HG02642 (cell line): ENCODE data around the gene PLCG2.

ENCODE experiments used
- ATAC-seq: cut with Tn5 transposase; IDR thresholded peaks from one replicate; pipeline ENCODE4 v1.9.1; 2021; ENCODE audit warnings: mild to moderate bottlenecking; ENCODE audit not compliant: unreplicated experiment, poor library complexity

Gene PLCG2

DNA sequence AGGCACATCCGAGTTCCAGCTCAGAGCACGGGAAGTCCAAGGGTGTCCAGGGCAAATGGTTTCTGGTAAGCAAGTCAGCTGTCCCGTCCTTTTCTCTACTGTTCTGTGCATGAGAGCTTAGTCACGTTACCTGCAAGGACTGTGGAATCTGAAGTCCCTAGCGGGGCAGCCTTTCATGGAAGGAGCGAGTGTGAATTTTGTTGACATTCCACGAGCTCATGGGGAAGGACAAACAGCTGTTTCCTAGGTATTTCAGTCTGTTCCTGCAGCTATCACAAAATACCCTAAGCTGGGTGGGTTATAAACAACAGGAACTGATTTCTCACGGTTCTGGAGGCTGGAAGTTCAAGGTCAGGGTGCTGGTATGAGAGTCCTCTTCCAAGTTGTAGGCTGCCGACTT is 122.9 kb downstream of the PLCG2 start:
- ATAC-seq: no peak

DNA sequence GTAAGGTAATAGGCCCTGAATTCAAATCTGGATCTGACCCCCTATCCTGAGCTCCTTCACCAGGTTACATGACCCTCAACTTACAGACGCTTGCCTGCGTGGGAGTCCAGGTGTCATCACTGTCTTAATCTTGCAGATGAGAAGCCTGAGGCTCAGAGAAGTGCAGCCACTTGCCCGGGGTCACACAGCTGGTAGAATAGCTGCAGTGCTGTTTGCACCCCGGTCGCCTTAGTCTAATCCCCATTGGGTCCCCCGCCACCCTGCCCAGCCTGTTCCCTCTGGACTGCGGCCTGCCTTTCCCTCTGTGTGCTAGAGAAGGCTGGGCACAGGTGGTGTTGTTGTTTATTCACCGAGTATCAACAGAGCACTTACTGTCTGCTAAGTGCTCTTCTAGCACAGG is 125.2 kb downstream of the PLCG2 start:
- no peak for ATAC-seq

DNA sequence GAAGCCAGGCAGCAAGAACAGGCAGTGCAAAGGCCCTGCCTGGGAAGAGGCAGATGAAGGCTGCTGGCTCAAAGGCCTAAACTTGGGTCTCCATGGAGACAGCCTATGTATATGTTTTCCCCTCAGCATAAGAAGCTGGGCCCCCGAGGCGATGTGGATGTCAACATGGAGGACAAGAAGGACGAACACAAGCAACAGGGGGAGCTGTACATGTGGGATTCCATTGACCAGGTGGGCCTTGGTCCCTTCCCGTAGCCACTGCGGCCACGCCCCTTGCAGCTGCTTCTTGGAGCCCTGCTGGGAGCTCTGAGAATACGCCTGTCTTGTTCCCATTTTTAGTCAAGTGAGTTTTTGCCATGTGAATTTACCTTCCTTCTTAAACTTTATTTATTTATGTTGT is 126.2 kb downstream of the PLCG2 start:
- no peak for ATAC-seq

DNA sequence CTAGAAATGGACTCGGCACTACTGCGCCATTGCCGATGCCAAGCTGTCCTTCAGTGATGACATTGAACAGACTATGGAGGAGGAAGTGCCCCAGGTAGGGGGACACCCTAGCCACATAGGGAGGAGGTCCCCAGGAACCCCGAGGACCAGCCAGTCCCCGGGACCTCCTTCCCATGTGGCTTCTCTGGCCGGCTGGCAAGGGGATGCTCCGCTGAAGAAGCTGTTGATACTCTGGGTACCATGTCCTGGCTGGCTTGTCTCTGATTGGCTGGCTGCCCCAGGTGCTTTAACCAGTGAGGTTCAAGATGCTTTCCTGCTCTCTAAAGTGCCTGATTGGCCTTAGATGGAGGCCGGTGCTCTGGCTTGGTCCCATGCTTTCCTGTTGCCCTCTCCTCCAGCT is 128.6 kb downstream of the PLCG2 start:
- no peak for ATAC-seq

DNA sequence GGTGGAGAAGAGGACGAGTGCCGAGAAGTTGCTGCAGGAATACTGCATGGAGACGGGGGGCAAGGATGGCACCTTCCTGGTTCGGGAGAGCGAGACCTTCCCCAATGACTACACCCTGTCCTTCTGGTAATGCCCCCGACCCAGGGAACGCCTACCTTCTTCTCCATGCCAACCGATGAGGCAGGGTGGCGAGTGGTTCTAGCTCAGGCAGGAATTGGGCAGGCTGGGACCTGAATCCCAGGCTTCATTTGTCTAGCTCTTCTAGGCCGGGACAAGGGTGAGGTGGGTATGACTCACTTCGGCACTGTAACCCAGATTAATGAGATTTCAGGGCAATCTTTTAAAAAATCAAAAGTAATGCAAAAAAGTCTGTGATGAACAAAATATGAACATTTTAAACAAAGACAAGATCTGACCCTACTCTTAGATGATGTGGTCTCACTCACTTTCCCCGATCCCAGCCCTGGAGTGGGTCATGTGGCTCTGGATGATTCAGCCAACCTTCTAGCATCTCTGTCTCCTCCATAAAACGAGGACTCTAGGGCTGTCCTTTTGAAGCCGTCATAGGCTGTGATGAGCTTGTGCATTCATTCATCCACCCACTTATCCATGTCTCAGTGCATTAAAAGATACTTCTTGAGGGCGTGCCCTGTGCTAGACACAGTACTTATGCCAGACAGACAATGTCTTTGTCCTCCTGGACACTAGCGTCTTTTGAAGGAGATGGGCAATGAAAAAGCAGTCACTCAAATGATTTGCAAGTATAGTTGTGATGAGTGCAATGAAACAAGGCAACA is 129.6 kb downstream of the PLCG2 start:
- ATAC-seq: no peak

DNA sequence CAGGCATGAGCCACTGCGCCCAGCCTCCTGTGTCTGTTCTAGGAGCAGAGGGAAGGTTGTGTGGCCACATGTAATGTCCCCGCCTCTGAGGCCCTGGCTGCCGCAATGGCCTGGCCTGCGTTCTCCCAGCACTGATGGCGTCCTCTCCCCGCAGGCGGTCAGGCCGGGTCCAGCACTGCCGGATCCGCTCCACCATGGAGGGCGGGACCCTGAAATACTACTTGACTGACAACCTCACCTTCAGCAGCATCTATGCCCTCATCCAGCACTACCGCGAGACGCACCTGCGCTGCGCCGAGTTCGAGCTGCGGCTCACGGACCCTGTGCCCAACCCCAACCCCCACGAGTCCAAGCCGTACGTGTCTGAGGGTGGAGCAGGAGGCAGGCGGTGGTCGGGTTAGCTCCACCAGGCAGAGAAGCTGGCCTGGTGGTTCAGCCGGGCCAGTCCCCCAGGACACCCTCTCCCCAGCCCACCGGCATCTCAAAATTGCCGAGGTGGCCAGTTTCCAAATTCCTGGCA is 131.3 kb downstream of the PLCG2 start:
- ATAC-seq: no peak

DNA sequence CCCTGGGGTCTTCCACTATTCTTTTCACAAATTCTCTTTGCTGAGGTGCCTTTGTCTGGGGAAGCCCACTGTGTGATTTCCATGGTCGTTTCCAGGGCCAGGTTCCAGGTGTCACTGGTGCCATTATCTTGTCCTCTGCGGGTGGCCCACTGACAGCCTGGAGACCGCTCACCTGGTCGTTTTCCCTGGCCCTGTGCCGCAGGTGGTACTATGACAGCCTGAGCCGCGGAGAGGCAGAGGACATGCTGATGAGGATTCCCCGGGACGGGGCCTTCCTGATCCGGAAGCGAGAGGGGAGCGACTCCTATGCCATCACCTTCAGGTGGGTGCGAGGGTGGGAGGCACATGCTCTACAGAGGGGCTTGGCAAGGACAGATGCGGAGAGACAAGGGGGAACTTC is 133.3 kb downstream of the PLCG2 start:
- no peak for ATAC-seq

DNA sequence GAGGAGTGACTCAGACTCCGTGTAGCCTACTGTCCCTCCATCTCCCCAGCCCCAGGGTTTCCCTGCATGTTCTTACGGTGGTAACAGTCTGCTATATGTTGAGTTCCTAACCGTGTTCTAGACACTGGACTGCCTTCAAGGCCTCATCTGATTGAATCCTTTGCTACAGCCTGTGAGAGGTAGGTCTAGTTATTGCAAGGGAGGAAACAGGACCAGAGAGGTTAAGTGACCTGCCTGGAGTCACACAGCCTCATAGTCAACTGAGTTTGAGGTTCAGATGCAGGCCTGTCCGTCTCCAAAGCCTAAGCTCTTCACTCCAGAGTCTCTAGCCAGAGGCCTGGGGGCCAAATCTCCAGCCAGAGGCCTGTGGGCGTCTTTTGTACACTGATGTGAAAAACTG is 134.1 kb downstream of the PLCG2 start:
- no peak for ATAC-seq

DNA sequence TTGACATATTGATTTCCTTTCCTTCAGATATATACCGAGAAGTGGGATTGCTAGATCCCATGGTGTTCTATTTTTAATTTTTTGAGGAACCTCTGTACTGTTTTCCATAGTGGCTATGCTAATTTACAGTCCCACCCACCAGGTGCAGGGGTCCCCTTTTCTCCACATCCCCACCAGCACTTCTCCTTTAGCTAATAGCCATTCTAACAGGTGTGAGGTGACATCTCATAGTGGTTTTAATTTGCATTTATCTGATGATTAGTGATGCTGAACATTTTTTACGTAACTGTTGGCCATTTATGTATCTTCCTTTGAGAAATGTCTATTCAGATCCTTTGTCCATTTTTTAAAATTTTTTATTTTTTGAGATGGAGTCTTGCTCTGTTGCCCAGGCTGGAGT is 138.3 kb downstream of the PLCG2 start:
- ATAC-seq: no peak

DNA sequence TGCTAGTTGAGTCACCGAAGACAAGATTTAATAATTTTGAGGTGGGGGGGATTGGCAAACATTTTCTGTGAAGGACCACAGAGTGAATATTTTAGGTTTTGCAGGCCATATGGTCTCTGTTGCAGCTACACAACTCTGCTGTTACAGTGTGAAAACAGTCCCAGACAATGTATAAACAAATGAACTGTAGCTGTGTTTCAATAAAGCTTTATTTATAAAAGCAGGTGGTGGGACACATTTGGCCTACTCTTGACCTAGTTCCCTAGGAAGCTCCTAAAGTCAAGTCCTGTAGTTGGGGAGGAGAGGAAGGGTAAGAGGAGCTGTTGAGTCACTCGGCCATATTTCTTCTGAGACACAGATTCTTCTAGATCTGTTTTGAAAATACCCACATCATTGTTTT is 139.8 kb downstream of the PLCG2 start:
- no peak for ATAC-seq

DNA sequence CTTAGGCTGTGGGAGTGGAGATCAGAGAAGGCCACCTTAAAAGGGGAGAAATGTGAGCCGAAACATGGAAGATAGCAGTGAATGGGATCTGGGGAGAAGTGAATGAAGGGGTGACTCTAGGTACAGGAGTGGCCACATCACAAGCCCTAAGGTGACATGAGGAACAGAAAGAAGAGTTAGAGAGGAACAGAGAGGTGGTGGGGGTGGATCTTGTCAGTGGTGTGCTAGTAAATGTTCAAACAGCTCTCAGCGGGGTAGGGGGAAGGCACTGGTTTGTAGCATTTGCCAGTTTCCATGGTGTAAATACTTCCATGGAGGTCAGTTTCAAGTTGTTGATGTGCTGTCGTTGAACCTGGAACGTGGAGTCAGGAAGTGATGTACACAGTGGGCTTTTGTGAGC is 141.4 kb downstream of the PLCG2 start:
- no peak for ATAC-seq

DNA sequence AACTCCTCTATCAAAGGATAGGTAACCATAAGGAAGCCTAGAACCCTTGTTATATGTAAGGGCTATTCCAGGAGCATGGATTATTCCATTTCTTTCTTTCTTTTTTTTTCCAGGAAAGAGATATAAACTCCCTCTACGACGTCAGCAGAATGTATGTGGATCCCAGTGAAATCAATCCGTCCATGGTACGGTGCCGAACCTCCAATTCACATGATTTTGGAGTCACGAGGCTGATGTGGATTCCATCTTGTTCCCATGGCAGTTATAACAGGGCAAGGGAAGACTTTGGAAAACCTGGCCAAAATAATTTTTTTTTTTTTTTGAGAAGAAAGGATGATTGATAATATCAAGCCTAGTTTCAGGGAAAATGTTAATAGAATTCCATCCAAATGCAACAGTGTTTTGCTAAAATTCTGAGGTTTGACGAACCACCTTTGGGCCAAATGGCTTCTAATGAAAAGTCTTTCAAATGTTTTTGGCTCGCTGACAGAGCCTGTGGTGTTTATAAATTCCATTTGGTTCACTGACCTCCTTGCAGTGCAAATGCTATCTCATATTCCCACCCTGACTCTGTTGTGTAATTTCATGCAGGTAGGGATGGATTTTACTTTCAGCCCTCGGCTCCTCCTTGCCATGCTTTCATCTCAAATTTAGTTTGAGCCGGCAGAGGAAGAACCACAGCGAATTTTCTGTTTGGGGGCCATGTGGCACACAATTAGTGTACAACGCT is 142.2 kb downstream of the PLCG2 start:
- ATAC-seq: no peak

DNA sequence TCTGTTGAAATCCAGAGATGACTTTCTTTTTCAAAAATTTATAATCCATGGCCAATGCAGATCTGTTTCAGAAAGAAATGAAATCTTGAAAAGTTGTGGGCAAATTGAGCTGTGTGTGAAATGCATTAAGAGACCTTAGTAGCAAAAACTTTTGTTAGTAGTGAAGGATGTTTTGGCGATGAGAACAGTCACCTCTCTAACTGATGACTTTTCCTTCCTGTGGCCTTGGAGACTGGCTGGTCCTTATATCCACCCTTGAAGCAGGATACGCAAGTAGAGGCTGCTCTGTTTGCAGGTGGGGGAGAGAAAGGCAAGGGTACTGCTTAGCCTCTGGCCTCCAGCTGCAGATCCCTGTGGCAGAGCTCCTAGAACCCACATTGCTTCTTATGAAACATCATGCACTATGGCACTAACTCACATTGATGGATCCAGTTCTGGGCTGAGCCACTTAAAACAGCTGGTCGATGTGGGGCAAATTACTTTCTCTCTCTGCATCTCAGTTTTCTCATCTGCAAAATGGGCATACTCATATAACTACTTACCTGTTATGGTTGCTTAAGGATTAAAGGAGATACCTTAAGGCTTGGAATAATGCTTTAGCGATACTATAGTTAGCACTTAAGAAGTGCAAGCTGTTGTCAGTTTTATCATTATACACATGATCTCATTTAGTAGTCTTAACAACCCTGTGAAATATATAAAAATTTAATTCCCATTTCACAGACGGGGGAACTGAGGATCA is 142.9 kb downstream of the PLCG2 start:
- no peak for ATAC-seq

DNA sequence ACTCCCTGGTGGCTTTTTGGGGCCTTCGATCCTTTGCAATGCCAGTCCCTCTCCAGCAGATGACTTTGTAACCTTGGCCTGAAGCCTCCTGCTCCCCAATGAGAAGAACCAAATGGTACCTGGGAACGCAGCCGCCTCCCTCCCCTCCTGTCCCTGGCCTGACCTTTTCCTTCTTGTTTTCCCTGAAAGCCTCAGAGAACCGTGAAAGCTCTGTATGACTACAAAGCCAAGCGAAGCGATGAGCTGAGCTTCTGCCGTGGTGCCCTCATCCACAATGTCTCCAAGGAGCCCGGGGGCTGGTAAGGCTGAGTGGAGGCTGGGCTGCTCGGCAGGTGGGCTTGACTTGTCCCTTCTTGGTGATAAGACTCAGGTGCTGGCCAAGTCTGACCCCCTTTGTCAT is 144.2 kb downstream of the PLCG2 start:
- ATAC-seq: no peak

DNA sequence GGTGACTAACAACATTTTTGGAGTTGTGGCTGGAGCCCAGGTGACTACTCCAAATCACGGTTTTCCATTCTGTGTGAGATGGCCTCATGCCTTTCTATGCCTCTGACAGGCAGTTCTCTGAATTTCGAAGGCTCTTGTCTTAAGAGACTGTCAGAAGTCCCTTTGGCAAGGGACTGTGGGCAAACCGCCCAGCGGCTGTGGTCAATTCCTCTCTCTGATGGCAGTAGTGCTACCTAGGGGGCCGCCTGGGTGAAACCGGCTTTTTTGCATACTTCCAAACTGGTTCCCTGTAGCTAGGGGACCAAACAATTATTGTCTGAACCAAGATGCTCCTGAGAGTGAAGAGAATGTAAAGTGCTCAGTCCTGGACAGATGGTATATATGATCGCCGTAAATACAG is 145.9 kb downstream of the PLCG2 start:
- ATAC-seq: no peak

DNA sequence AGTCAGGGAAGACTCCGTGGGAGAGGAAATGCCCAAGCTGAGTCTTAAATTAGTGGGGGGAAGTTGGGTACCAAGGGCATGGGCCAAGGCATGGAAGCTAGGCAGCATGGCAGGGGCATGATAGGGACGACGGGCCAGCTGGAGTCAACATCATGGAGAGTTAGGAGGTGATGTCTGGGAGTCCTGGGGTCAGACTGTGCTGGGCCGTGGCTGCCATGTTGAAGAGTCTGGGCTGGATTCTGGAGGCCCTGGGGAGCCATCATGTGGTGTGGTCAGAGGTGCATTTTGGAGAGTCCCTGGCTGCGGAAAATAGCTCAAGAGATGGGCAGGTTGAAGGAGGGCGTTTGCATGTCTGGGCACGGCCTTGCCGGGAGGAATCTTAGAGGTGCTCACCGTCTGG is 146.9 kb downstream of the PLCG2 start:
- no peak for ATAC-seq

DNA sequence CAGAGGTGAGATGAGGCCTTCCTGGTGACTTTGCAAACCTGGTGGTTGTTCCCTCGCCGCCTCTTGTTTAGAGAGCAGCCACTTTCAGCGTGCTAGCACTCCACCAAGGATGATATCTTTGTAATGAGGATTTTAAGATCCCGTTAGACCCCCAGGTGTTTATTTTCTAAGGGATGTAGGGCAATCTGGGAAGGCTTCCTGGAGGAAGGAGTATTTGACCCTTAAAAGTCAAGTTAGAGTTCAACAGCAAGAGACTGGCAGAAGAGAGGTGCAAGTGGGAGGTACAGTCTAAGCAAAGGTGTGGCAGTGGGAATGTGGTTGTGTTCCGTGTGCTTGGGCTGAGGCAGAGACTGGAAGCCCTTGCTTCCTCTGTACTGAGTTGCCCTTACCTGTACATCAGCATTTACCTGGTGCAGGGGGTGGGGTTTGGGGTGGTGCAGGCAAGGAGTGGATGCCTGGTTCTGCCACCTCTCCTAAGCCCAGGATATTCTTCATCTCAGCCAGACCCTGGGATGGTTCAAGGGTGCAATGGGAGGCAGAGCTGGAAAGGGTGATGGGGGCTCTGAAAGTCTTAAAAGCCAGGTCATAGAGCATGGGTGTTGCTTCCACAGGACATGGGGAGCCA is 148.6 kb downstream of the PLCG2 start:
- no peak for ATAC-seq

DNA sequence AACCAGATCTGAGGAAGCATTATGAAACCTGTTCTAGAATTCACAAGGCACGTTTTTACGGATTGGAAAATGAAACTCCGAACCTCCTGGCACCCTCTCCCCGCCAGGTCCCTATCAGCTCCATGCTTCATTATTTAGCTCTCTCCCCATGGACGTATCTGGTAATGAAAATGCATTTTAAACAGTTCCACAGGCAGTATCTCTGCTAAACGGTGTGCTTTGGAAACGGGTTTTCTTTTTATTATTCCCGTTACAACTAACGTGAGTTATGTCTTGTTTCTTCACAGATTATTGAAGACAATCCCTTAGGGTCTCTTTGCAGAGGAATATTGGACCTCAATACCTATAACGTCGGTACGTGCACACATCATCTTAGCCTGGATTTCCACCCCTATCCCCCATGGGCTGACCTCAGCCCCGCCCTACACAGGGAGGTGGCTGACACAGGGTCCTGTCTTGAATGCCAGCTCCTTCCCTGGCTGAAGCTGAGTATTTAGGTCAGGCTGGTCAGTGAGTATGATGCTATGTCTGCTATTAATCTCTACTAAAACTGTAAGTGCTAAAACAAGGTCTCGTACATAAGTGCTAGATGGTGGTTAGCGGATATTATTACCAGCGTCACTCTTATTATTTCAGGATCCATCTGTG is 149.3 kb downstream of the PLCG2 start:
- no peak for ATAC-seq

DNA sequence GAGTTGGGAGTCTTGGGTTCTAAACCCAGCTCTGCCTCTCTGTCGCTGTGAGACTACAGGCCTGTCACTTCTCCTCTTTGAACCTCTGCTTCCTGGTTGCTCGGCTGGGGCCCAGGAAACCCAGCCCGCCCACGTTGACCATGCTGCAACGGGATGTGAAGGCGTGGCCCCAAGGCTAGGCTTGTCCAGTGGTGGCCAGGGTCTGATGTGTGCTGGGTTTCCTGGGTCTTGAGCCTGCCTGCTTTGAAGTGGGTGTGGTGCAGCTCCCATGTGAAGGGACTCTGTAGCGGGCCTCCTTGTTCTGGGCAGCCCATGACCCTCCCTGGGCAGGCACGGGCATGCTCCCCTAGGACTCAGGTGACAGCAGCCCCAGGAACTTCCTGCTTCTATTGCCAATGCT is 149.9 kb downstream of the PLCG2 start:
- no peak for ATAC-seq

DNA sequence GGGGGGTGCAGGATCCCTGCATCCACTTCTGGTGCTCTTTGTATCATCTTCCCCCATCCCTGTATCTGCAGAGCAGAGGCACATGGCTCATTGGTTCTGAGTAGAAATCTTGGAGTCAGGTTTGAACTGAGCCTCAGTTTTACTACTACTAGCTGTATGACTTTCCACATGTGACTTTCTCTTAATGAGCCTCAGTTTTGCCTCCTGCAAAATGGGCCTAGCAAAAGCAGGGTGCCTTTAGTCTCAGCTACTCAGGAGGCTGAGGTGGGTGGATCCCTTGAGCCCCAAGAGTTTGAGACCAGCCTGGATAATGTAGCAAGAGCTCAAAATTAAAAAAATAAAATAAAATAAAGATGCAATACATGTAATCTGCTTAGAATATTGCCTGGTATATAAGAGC is 150.8 kb downstream of the PLCG2 start:
- no peak for ATAC-seq
